Dedifferentiated amniotic fluid mesenchymal stem cell (primary cell): ENCODE results near the gene AOPEP.

Source experiments
- DNase-seq: peaks from one replicate; pipeline ENCODE4 v3.0.0-alpha.2; 2016; ENCODE audit errors: extremely low spot score

The AOPEP gene

DNA sequence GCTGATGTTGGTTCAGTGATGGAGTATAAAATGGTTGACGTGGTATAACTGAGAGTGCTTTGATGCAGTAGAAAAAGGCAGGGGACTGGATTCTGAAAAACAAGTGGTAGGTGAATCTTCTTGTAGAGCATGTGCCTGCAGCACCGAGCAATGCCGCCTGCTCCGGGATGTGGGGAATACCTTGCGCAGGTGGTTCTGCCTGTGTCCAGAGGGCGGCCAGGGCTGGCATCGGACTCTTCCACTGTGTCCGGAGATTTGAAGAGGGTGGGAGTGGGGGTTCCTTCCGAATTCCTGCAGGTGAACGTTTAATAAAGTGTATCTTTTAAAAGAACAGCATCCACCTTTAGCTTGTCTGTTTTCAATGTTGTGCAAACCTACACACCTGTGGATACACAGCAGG lies 353.0 kb downstream of the AOPEP start:
- DNase-seq: no peak

DNA sequence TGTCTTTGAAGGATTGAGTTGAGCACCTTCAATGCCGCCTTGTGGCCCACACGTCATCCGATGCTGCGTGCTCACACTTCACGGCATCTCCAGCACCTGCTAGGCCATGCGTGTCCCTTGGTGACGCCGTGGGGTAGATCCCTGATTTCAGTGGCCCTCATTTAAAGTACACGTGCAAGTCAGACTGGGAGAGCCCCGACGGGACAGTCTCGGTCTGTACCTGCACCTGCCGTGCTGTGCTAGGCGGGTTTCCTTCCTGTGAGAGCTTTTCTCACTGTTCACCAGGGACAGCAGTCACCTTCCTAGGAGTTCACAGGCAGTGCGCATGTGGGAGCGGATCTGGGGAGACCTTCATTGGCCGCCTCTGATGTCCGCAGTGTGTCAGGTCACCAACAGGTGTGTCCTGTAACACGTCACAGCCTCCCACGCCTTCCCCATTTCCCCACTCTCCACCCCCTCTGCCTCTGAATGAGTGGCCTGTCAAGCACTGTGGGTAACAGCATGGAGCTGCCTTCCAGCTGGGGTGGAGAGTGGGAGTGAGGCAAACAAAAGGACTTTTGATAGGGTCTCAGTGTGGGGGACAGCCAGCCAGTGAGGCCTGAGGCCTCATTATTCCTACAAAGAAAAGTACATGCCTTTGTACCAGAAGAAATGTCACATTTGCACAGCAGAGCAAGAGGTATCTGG lies 354.6 kb downstream of the AOPEP start:
- DNase-seq: no peak

- DNase-seq: no peak
Measured at GRCh38 chr9:95081998-95082397, 355.5 kb downstream of the AOPEP start.

- no peak for DNase-seq
Measured at GRCh38 chr9:95082401-95083084, 356.0 kb downstream of the AOPEP start.

DNA sequence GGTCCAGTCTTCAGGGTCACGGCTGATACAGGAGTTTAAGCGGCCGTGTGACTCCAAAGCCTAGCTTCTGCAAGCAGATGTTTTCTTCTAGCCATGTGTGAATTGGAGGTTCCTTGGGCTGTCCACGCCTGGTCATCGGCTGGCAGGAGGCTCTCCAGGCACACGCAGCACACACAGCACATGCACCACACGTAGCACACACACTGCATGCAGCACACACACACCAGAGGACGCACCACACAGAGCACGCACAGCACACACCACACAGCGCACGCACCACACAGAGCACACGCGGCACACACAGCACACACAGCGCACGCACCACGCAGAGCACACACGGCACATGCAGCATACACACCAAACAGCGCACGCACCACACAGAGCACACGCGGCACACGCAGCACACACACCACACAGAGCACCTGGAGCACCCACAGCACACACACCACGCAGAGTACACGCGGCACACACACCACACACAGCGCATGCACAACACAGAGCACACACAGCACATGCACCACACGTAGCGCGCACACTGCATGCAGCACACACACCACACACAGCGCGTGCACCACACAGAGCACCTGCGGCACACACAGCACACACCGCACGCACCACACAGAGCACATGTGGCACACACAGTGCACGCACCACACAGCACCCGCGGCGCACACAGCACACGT lies 356.7 kb downstream of the AOPEP start:
- no peak for DNase-seq

DNA sequence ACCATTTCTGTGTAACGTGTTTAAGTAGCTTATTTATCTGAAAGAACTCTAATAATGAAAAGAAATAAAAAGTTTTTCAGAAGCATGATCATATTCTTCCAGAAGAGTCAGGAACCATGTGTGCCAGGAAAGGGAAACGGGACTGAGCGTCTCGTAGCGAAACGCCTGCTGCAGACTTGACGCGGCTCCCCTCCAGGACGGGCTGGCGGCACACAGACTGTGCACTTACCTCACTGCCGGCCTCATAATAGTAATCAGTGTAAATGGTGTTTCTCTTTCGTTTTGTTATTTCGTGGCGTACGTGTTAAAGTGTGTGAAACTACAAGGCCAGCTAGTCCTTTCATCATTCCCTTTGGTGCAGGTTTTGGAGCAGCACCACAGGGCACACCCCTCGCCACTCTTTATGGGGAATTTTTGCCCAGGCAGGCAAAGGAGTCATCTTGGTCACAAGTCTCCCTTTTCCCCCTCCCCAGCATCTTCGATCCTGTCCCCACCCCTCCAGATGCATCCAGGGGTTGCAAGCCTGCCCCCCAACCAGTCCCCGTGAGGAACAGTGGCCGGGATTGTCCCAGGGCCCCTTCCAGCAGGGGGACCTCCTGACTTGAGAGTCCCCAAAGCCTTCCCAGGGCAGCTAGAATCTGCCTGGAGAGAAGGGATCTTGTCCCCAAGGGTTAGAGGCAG lies 357.9 kb downstream of the AOPEP start:
- no peak for DNase-seq

DNA sequence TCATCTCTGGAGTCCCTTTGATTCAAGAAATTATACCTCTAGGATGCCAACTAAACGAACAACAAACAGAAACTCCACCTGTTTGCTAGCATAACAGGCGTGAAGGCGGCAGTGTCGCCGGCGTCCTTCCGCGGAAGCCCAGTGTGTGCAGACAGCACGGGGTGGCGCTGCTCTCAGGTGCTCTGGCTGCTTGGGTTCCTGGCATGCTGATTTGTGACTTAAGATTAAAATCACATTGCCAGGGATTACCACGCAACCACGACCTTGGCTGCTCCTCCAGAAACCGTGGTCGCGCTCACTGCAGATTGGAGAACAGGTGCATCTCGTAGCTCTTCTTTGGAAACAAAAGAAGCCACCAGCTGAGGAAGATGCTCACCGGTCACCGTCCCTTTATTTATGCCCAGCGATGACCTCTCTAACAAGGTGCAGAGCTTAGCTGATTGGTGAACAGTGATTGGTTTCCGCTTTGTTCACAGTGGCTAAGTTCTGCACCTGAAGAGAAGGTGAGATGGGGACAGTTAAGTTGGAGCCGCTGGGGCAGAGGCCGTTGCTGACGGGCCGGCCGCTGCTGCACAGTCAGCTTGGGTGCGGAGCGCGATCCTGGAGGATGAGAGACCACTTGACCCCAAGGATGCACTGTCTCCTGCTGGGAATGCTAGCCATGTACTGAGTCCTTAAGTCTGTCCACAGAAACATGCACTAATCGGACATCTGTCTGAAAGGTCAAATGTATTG lies 358.7 kb downstream of the AOPEP start:
- no peak for DNase-seq

DNA sequence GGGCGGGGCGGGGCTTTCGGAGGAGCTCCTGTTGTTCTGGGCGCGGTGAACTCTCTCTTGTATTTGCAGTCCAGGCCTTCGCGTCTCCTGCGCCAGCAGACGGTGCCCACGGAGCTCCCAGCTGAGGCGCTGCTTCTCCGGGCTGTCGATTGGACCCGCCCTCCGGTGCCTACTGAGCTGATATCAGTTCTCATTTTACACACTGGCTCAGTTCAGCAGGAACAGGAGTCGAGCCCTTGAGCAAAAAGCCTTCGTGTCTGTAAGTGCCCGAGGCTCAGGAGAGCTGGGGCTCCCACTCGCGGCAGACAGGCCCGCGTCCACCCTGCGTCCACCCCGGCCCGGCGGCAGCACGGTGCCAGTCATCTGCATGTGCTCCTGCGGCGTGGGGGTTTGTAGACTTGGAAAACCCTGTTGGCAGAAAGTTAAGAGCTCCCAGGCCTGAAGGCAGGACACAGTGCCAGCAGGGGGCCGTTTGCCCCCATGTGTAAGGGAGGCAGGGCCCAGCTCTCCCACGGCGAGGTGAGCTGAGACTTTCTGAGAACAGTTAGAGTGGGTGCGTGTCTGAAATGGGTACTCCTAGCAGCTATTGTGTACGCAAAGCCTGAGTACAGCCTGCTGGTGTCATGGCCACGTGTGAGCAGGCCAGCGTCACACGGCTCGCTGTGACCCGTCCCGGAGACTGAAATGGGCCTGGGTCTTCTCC lies 359.5 kb downstream of the AOPEP start:
- no peak for DNase-seq

- no peak for DNase-seq
Measured at GRCh38 chr9:95086564-95086955, 360.1 kb downstream of the AOPEP start.

GRCh38 chr9:95087659-95088242 lies 361.3 kb downstream of the AOPEP start:
- no peak for DNase-seq

DNA sequence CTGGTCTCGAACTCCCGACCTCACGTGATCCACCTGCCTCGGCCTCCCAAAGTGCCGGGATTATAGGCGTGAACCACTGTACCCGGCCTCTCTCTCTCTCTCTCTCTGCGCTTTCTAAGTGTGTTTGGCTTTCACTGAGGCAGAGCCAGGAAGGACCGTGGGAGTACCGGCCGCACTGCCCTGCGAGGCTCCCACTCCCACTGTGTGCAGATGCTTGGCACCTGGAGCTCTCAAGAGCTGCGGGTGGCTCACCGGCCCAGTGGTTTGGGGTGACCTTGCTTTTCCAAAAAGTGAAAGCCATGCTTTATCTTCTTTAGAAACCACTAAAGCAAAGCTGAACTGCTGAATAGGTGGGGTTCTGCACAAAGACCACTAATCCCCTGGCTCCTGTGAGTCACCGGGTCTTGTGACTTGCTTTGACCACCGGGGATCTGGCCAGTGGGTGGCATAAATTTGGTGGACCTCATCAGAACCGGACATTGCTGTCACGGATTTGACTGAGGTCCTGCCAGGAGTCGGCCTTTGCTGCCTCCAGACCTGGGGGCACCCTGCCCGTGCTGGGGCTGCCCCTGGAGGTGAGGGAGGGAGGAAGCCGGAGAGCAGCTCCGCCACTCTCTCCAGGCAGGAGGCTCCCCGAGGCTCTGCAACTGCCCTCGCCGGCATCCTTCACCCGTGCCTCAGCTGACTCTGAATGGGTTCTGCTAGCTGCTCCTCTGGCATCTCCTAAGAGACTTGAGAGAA lies 362.1 kb downstream of the AOPEP start:
- no peak for DNase-seq

DNA sequence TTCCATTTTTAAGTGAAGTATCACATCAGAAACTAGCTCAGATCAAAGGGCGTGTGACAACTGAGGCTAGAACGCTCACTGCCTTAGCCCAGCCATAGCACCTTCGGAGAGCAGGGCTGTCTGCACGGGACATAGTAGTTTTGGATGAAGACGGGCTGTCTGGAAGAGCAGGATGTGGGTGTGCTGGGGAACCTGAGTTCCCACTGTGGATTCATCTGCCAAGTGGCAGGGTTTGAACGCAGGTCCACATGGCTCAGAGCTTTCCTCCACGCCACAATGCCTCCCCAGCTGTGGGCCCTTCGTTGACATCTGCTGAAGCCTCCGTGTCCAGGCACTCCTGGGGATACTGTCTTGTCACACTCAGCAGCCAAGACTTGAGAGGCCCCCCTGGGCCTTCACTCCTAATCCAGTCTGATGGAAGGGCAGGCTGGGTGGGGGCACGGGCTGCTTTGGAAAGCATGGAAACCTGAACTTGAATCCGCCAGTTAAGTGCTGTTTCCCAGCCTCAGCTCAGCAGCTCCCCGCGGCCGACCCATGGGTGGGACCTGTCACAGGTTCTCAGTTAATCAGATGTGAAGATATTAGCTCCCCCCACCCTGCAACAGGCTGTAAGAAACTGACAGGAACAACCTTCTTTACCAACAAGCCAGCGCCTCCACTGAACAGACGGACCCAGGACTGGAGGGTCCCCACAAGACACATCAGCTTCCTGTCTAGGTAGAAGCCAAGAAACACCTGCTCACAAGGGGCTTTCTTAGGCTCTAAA lies 362.9 kb downstream of the AOPEP start:
- no peak for DNase-seq

DNA sequence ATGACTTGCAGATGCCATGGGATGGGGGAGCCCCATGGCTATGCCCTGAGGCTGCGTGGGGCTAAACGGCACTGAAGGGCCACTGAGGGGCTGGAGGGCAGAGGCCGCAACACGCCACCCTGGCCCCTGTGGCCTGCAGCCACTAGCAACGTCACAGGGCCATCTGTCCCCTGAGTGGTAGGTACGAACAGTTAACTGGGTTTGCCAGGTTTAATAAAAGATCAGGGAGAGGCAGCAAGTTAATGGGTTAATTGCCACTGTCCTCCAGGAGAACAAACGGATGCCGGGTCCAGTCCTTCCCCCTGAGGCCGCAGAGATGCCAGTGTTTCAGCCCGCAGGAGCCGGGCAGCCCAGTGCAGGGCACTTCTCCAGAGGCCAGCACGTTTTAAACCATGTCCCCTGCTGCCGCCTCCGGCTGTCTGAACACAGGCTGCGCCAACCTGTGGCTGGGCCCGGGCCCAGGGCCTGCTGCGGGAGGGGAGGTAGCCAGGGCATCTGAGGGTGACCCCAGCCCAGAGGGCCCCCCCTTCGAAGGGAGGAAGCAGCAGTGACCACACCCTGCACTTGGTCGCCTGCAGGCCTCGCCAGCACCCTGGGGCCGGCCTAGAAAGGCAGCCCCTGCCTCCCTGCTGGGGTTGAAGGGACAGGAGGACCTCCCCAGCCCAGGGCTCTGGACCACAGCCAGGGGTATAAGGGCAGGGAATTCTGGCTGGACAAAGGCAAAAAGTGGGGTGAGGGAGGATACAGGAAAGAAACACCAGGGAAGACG lies 363.7 kb downstream of the AOPEP start:
- DNase-seq: no peak

GRCh38 chr9:95090871-95091577 lies 364.5 kb downstream of the AOPEP start:
- no peak for DNase-seq

DNA sequence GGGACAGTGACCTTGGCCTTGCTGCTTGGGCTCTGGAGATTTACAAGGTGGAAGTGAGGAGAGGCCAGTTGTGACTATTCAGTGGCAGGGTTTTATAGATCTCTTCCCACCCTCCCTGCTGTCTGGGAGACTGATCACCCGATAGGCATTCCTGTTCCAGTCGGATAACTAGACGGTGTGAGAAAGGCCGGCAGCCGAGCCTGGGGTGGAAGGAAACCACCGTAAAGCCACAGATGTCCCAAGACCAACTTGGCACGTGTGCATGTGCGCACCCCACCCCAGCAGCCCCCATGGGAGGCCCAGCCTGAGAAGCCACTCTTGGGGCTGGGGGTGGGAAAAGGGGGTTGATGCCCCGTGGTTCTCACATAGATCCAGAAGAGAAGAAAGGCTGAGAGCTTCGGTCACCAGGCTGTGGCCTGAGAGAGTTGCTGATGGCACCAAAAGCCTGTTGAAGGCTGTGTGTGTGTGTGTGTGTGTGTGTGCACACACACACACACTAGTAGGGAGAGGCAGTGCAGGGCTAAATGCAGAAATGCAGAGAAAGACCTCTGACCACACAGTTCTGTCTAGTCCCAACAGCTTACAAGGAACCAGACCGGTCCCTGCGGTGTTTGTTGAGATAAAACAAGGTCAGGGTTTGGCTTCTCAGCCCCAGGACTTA lies 365.2 kb downstream of the AOPEP start:
- DNase-seq: peak; percentile 49

DNA sequence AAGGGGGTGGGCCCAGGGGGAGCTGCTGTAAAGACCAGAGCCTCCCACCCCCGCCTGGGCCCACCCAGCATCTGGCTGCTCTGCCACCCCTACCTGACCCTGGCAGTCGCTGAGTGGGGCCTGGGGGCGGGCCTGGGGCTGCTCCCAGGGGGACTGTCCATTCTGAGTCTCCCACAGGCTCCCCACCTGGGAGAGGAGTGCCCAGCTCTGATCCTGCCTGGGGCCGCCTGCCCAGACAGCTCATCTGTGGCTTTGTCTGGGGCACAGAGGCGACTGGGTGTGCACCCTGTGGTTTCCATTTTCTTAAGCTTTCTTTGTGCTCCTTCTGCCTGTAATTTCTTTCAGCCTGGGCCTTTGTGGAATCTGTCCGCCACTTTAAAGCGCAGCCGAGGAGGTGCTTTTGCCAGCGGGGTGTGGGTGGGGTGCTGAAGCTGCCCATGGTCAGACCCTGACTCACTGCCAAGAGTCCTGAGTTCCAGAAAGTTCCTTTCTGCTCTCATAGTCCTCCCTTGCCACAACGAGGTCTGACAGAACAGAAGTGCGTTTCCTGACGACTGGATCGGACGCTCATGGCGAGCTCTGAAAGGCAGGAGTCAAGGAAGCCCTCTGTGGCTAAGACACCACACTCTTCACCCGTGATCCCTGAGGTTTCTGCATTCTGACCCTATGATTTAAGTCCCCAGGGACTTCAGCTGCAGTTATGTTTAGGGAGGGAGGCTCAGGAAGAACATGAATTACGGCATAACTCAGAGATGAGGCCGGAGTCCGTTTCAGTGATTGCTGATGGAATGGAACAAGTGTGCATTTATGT lies 366.0 kb downstream of the AOPEP start:
- peak; percentile 76 for DNase-seq

DNA sequence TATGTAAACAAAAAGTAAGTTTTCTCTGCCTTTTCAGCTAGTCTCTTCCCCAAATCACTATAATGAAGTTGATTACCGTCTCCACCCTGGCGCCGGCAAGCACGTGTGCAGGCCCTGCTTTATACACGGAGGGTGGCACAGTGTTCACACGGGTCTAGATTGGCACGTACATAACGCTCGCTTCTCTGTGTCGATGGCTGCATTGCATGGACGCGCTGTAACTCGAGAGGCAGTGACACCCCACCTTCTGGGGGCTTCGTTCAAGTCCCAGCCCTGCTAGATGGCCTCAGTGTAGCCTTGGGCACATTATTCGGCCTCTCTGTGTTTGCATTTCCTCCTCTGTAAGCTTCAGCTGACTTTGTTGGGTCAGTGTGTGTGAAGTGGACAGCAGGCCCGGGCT lies 367.1 kb downstream of the AOPEP start:
- DNase-seq: no peak
